HG02981 (cell line): Measurements from ENCODE around the gene DIDO1.

Experiments
- ATAC-seq: cut with Tn5 transposase; IDR thresholded peaks from one replicate; pipeline ENCODE4 v1.9.1; 2021; ENCODE audit warnings: mild to moderate bottlenecking, moderate library complexity; ENCODE audit not compliant: unreplicated experiment

Gene DIDO1

GRCh38 chr20:62951143-62951895 lies 25.0 kb upstream of the DIDO1 start:
- ATAC-seq: no peak

GRCh38 chr20:62950741-62951140 lies 24.4 kb upstream of the DIDO1 start:
- no peak for ATAC-seq

GRCh38 chr20:62949962-62950361 lies 23.7 kb upstream of the DIDO1 start:
- ATAC-seq: no peak

GRCh38 chr20:62949153-62949821 lies 23.0 kb upstream of the DIDO1 start:
- no peak for ATAC-seq

- no peak for ATAC-seq
Observed at GRCh38 chr20:62947532-62948300, 21.4 kb upstream of the DIDO1 start.

- no peak for ATAC-seq
Observed at GRCh38 chr20:62946918-62947317, 20.6 kb upstream of the DIDO1 start.

- no peak for ATAC-seq
Observed at GRCh38 chr20:62945771-62946339, 19.6 kb upstream of the DIDO1 start.

- no peak for ATAC-seq
Observed at GRCh38 chr20:62944746-62945145, 18.4 kb upstream of the DIDO1 start.

- no peak for ATAC-seq
Observed at GRCh38 chr20:62944184-62944583, 17.9 kb upstream of the DIDO1 start.

- no peak for ATAC-seq
Observed at GRCh38 chr20:62943396-62943795, 17.1 kb upstream of the DIDO1 start.

- ATAC-seq: no peak
Observed at GRCh38 chr20:62942456-62942855, 16.2 kb upstream of the DIDO1 start.

GRCh38 chr20:62941792-62942191 lies 15.5 kb upstream of the DIDO1 start:
- ATAC-seq: no peak

- no peak for ATAC-seq
Observed at GRCh38 chr20:62940875-62941274, 14.6 kb upstream of the DIDO1 start.

- peak; percentile 35 for ATAC-seq
Observed at GRCh38 chr20:62938105-62938888, 12.0 kb upstream of the DIDO1 start, which contains the start of gene GID8. GID8 (plus strand) TSS chr20:62938147; CDS start chr20:62941503, 3,356 bp downstream.

- ATAC-seq: peak; percentile 86
Observed at GRCh38 chr20:62937268-62938104, 11.2 kb upstream of the DIDO1 start.

GRCh38 chr20:62935968-62936585 lies 9.8 kb upstream of the DIDO1 start:
- ATAC-seq: no peak

- no peak for ATAC-seq
Observed at GRCh38 chr20:62935204-62935967, 9.1 kb upstream of the DIDO1 start.

GRCh38 chr20:62933966-62934365 lies 7.7 kb upstream of the DIDO1 start:
- no peak for ATAC-seq
